IPS-NIHi7 (cell line): ENCODE results near the gene VPS37B.

Experiments used
- DNase-seq: peaks from one replicate; pipeline ENCODE4 v3.0.0; 2012; ENCODE audit warnings: mixed read lengths; ENCODE audit errors: extremely low spot score

Gene VPS37B

GRCh38 chr12:122840580-122841513 is 55.1 kb downstream of the VPS37B start:
- DNase-seq: no peak

- no peak for DNase-seq
Measured at GRCh38 chr12:122839907-122840554, 55.9 kb downstream of the VPS37B start.

- DNase-seq: no peak
Measured at GRCh38 chr12:122838841-122839240, 57.1 kb downstream of the VPS37B start.

GRCh38 chr12:122837306-122838265 is 58.3 kb downstream of the VPS37B start:
- no peak for DNase-seq

GRCh38 chr12:122836027-122836921 is 59.6 kb downstream of the VPS37B start:
- DNase-seq: no peak

- peak; percentile 63 for DNase-seq
Measured at GRCh38 chr12:122835750-122836026, 60.2 kb downstream of the VPS37B start.

- peak; percentile 68 for DNase-seq
Measured at GRCh38 chr12:122834921-122835749, 60.8 kb downstream of the VPS37B start, which contains the start of gene HIP1R. Gene HIP1R (plus strand): TSS chr12:122835457. CDS start chr12:122835551, 94 bp downstream.

GRCh38 chr12:122834104-122834920 is 61.6 kb downstream of the VPS37B start:
- DNase-seq: peak; percentile 73

GRCh38 chr12:122830517-122831214 is 65.3 kb downstream of the VPS37B start:
- DNase-seq: no peak

- no peak for DNase-seq
Measured at GRCh38 chr12:122827258-122827657, 68.7 kb downstream of the VPS37B start.

- no peak for DNase-seq
Measured at GRCh38 chr12:122825773-122826724, 69.9 kb downstream of the VPS37B start.

- no peak for DNase-seq
Measured at GRCh38 chr12:122823429-122823828, 72.5 kb downstream of the VPS37B start.

GRCh38 chr12:122820838-122821271 is 75.1 kb downstream of the VPS37B start:
- no peak for DNase-seq

- DNase-seq: no peak
Measured at GRCh38 chr12:122820138-122820537, 75.8 kb downstream of the VPS37B start.

GRCh38 chr12:122819209-122819785 is 76.6 kb downstream of the VPS37B start:
- no peak for DNase-seq
